Fibroblast of lung (primary cell): ENCODE results near the gene OR7A5.

Experiments
- CTCF ChIP-seq, 2 donors: IDR thresholded peaks in 1 of 2; conservative IDR thresholded peaks in 1 of 2; 1 replicate in 1 of 2; 2 replicates in 1 of 2; pipeline ENCODE4 v1.5.1; 2011 to 2012; ENCODE audit warnings: low read length in 2 of 2, control low read depth in 1 of 2, inconsistent platforms in 1 of 2, low read depth in 1 of 2, mild to moderate bottlenecking in 1 of 2
- EZH2 ChIP-seq: IDR thresholded peaks from 2 replicates; pipeline ENCODE4 v1.5.1; 2012; ENCODE audit warnings: low read length, control low read depth, mild to moderate bottlenecking; ENCODE audit errors: missing control alignments

- TF ChIP-seq CTCF (conservative IDR thresholded peaks at IDR 0.05 in 1 of 2, IDR thresholded peaks at IDR 0.05 in 1 of 2; ENCODE audit: low read depth in 1 of 2, low read length in 2 of 2) (peak in 1 of 2 donors; percentile 68), EZH2 (no peak)
These were observed 48.5 kb downstream of the OR7A5 start for GRCh38 chr19:14786421-14786851.
